ENCODE results near the gene LDLRAD2.

LDLRAD2 gene

GRCh38 chr1:21773585-21773984 is 38.5 kb upstream of the LDLRAD2 start:
- peak overlapping the region; percentile 25; the same call in 1 of the 2 replicates for H3K27ac ChIP-seq (replicated peaks)
- no peak overlapping the region for H3K4me3 ChIP-seq (replicated peaks; ENCODE audit: insufficient read depth, low read length)
- TF ChIP-seq CTCF (IDR thresholded peaks at IDR 0.05; ENCODE audit: insufficient read depth, low read length) (no peak), POLR2AphosphoS5 (IDR thresholded peaks at IDR 0.05; ENCODE audit: low read depth) (no peak), REST (IDR thresholded peaks at IDR 0.05; ENCODE audit: insufficient replicate concordance, low read depth) (no peak), SPI1 (IDR thresholded peaks at IDR 0.05; ENCODE audit: borderline replicate concordance, low read depth) (no peak), GABPA (IDR thresholded peaks at IDR 0.05; ENCODE audit: low read depth) (no peak)
- no peak for DNase-seq (ENCODE audit: low read depth in 1 of 2, low spot score in 1 of 2)
- no peaks in the 10 kb centered on the region for H3K27me3 ChIP-seq (ENCODE audit: insufficient read depth, poor library complexity, severe bottlenecking)

GRCh38 chr1:21774835-21775549 is 37.1 kb upstream of the LDLRAD2 start:
- TF ChIP-seq GABPA (IDR thresholded peaks at IDR 0.05; ENCODE audit: low read depth) (no peak), REST (IDR thresholded peaks at IDR 0.05; ENCODE audit: insufficient replicate concordance, low read depth) (no peak), POLR2AphosphoS5 (IDR thresholded peaks at IDR 0.05; ENCODE audit: low read depth) (no peak), SPI1 (IDR thresholded peaks at IDR 0.05; ENCODE audit: borderline replicate concordance, low read depth) (no peak), CTCF (IDR thresholded peaks at IDR 0.05; ENCODE audit: insufficient read depth, low read length) (no peak)
- no peak overlapping the region for H3K27ac ChIP-seq (replicated peaks)
- H3K27me3 ChIP-seq (ENCODE audit: insufficient read depth, poor library complexity, severe bottlenecking): no peaks in the 10 kb centered on the region
- no peak overlapping the region for H3K4me3 ChIP-seq (replicated peaks; ENCODE audit: insufficient read depth, low read length)
- no peak for DNase-seq (ENCODE audit: low read depth in 1 of 2, low spot score in 1 of 2)

- no peak overlapping the region for H3K27ac ChIP-seq (replicated peaks)
- H3K27me3 ChIP-seq (ENCODE audit: insufficient read depth, poor library complexity, severe bottlenecking): no peaks in the 10 kb centered on the region
- no peak for TF ChIP-seq REST (IDR thresholded peaks at IDR 0.05; ENCODE audit: insufficient replicate concordance, low read depth)
- no peak for TF ChIP-seq CTCF (IDR thresholded peaks at IDR 0.05; ENCODE audit: insufficient read depth, low read length)
- no peak for TF ChIP-seq POLR2AphosphoS5 (IDR thresholded peaks at IDR 0.05; ENCODE audit: low read depth)
- TF ChIP-seq SPI1 (IDR thresholded peaks at IDR 0.05; ENCODE audit: borderline replicate concordance, low read depth): no peak
- no peak for TF ChIP-seq GABPA (IDR thresholded peaks at IDR 0.05; ENCODE audit: low read depth)
- no peak for DNase-seq (ENCODE audit: low read depth in 1 of 2, low spot score in 1 of 2)
- no peak overlapping the region for H3K4me3 ChIP-seq (replicated peaks; ENCODE audit: insufficient read depth, low read length)
Measured at GRCh38 chr1:21775550-21775914, 36.5 kb upstream of the LDLRAD2 start.
